ENCODE data around the gene CADM2. TPM values are rescaled to one million over a fixed set of nuclear protein-coding genes. Genes with fewer than 3 reads are reported as not detected.
A peak's percentile ranks its signal among the peaks of the same experiment; 100 is the strongest.
"Not testable (repeated sequence)": the region's sequence is repeated elsewhere in the genome, so short reads cannot be mapped to it uniquely, and the experiment has no call there.

Gene CADM2
- total RNA-seq, result not detected

DNA sequence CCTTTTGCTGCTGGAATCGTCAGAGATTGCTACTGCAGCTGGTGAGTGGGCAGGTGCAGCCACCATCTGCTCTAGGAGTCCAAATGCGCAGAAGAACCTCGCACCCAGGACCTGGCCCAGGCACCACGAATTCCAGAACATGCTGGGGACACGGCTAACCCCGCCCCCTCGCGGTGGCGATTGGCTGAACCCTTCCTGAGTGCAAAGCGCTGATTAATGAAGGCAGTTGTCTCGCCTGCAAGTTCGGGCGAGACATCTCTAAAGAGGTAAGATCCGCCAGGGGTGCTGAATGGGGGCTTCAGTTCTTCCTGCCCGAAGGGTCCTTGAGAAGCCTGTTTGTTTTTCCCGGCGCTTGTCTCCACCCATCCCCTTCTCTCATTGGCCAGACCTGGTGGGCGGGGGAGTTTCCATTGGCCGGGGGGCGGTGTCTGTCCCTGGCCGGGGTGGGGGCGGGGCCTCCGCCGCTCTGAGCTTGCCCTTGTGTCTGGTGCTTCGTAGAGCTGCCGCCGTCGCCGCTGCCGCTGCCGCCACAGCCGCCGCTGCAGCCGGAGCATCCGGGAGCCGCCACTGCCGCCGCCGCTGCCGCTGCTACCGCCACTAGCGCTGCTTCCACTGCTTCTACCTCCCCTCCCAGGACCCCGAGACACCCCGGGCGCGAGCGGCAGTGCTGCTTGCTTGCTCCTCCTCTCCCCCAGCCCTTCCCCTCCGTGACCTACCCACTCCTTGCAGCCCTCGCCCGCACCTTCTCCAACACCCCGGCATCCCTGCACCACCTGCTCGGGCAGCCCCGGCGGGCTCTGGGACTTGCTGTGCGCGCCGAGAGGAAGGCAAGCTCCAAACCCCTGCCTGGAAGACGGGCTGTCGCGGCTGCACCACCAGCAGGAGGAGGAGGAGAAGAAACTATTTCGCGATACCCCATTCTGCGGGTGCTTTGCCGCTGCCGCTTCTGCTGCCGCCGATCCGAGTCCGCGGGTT, at the start of gene CADM2:
Gene CADM2, plus strand, starts transcription at position 495 of the 975 bp plus-strand sequence.
- peak within 1 kb of the TSS; percentile 73 for H3K4me3 Mint-ChIP-seq
- peaks cover 33% of the 10 kb centered on the region for H3K27me3 Mint-ChIP-seq
- H3K27ac Mint-ChIP-seq, result no peak within 1 kb of the TSS
- H3K9me3 Mint-ChIP-seq, result no peaks in the 10 kb centered on the region
- H3K4me1 Mint-ChIP-seq, result peaks cover 11% of the 10 kb centered on the region
- H3K36me3 Mint-ChIP-seq (ENCODE audit: low read depth), result no peaks in the 10 kb centered on the region
- ATAC-seq (replicated peaks), result peak; percentile 95

- H3K36me3 Mint-ChIP-seq (ENCODE audit: low read depth); H3K27me3 Mint-ChIP-seq; H3K4me3 Mint-ChIP-seq; H3K4me1 Mint-ChIP-seq; H3K27ac Mint-ChIP-seq; ATAC-seq (replicated peaks): not testable (repeated sequence)
- H3K9me3 Mint-ChIP-seq, result peaks cover 11% of the 10 kb centered on the region
Measured at GRCh38 chr3:84918592-84918991, 40.2 kb upstream of the CADM2 start.

- no peaks in the 10 kb centered on the region for H3K27me3 Mint-ChIP-seq
- no peaks in the 10 kb centered on the region for H3K36me3 Mint-ChIP-seq (ENCODE audit: low read depth)
- H3K4me1 Mint-ChIP-seq, result no peaks in the 10 kb centered on the region
- H3K9me3 Mint-ChIP-seq, result peaks cover 3% of the 10 kb centered on the region
- H3K27ac Mint-ChIP-seq, result no peak overlapping the region
- no peak for ATAC-seq (replicated peaks)
- H3K4me3 Mint-ChIP-seq, result no peak overlapping the region
Measured at GRCh38 chr3:84922682-84923081, 36.1 kb upstream of the CADM2 start.

GRCh38 chr3:84925571-84925970, 33.2 kb upstream of the CADM2 start:
- no peak for ATAC-seq (replicated peaks)
- Mint-ChIP-seq H3K4me1 (no peaks in the 10 kb centered on the region), H3K36me3 (ENCODE audit: low read depth) (no peaks in the 10 kb centered on the region), H3K4me3 (no peak overlapping the region), H3K9me3 (no peaks in the 10 kb centered on the region), H3K27me3 (no peaks in the 10 kb centered on the region), H3K27ac (no peak overlapping the region)

- no peak for ATAC-seq (replicated peaks)
- H3K4me1 Mint-ChIP-seq, result no peaks in the 10 kb centered on the region
- no peaks in the 10 kb centered on the region for H3K36me3 Mint-ChIP-seq (ENCODE audit: low read depth)
- H3K27me3 Mint-ChIP-seq, result no peaks in the 10 kb centered on the region
- H3K4me3 Mint-ChIP-seq, result no peak overlapping the region
- no peak overlapping the region for H3K27ac Mint-ChIP-seq
- peaks cover 6% of the 10 kb centered on the region for H3K9me3 Mint-ChIP-seq
Measured at GRCh38 chr3:84943379-84943778, 15.4 kb upstream of the CADM2 start.

DNA sequence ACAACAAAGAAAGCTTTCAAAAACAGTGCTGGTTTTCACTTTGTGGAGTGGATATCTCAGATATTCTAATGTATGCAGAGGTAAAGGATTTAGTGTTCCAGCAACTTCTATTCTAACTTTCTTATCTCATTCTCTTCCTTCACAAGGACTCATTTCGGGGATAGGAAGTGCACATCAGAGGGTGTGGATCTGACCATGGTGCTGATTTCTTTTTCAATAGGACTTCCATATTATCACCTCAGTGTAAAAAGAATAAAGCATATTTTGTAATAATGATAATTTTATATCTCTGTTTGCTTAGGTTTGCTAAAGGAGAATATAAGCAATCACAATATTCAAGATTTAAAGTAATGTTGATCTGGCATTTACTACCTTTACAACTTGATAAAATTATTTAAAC, 12.5 kb upstream of the CADM2 start:
- no peak overlapping the region for H3K27ac Mint-ChIP-seq
- no peaks in the 10 kb centered on the region for H3K27me3 Mint-ChIP-seq
- H3K4me1 Mint-ChIP-seq, result no peaks in the 10 kb centered on the region
- H3K9me3 Mint-ChIP-seq, result peaks cover 8% of the 10 kb centered on the region
- no peaks in the 10 kb centered on the region for H3K36me3 Mint-ChIP-seq (ENCODE audit: low read depth)
- H3K4me3 Mint-ChIP-seq, result no peak overlapping the region
- ATAC-seq (replicated peaks), result no peak

GRCh38 chr3:84959470-84960271, 882 bp downstream of the CADM2 start:
- Mint-ChIP-seq H3K4me1 (peaks cover 11% of the 10 kb centered on the region), H3K27me3 (peaks cover 33% of the 10 kb centered on the region), H3K9me3 (no peaks in the 10 kb centered on the region), H3K4me3 (peak overlapping the region; percentile 73), H3K36me3 (ENCODE audit: low read depth) (no peaks in the 10 kb centered on the region), H3K27ac (no peak overlapping the region)
- ATAC-seq (replicated peaks), result no peak

- H3K4me3 Mint-ChIP-seq, result peak overlapping the region; percentile 73
- no peak overlapping the region for H3K27ac Mint-ChIP-seq
- H3K36me3 Mint-ChIP-seq (ENCODE audit: low read depth), result no peaks in the 10 kb centered on the region
- H3K9me3 Mint-ChIP-seq, result no peaks in the 10 kb centered on the region
- H3K27me3 Mint-ChIP-seq, result peaks cover 33% of the 10 kb centered on the region
- no peak for ATAC-seq (replicated peaks)
- H3K4me1 Mint-ChIP-seq, result peaks cover 11% of the 10 kb centered on the region
Measured at GRCh38 chr3:84960581-84960980, 1.8 kb downstream of the CADM2 start.

DNA sequence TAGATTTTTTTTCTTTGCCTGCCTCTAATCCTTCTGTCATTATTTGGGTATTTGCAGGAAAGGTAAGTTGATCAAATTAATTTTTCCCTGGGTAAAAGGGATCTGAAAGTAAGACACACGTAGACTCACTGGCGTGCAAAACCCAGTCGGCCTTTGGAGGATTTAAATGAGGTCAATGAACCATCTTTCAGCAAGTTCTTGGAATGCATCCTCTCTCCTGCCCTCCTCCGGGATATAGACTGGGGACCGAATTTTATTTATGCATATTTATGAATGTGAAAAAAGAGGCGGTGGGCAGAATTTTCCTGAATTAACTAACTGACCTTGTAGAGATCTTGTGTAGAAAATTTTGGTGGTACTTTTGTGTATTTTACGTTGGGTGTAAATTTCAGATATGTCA, 2.2 kb downstream of the CADM2 start:
- no peak for ATAC-seq (replicated peaks)
- Mint-ChIP-seq H3K4me1 (peaks cover 11% of the 10 kb centered on the region), H3K27ac (no peak overlapping the region), H3K4me3 (no peak overlapping the region), H3K9me3 (no peaks in the 10 kb centered on the region), H3K27me3 (peaks cover 33% of the 10 kb centered on the region), H3K36me3 (ENCODE audit: low read depth) (no peaks in the 10 kb centered on the region)

DNA sequence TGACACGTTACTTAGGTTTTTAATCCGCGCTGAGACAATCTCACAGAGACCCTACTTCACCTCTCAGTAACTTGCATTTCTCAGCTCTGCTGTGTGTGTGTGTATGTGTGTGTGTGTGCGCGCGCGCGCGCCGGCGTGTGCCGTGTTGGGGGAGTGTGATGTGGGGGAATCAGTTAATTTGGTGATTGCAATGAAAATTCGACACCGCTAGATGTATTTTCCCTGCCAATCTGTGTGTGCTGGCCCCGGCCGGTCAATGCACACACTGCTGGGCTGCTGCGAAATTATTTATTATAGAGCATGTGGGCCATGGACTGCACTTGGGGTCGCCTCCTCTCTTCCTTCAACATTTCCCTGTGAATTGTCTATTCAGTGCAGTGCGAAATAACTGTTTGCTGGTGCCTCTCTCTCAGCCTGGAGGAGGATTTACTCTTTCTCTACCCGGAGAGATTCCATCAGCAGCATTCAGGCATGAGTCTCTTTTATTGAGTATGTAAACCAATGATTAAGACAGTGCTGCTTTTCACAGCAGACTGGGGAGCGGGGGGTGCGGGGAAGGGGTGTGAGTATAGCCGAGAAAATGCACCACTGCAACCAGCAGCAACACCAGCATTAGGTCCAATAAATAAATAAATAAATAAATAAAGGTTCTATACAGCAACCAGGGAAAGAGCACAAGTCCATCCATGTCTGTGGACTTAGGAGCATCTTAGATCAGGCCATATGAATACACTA, 2.9 kb downstream of the CADM2 start:
- Mint-ChIP-seq H3K36me3 (ENCODE audit: low read depth) (no peaks in the 10 kb centered on the region), H3K4me3 (no peak overlapping the region), H3K27ac (no peak overlapping the region), H3K27me3 (peaks cover 33% of the 10 kb centered on the region), H3K9me3 (no peaks in the 10 kb centered on the region), H3K4me1 (peaks cover 11% of the 10 kb centered on the region)
- no peak for ATAC-seq (replicated peaks)

GRCh38 chr3:84962415-84962814, 3.6 kb downstream of the CADM2 start:
- Mint-ChIP-seq H3K9me3 (no peaks in the 10 kb centered on the region), H3K27me3 (peaks cover 33% of the 10 kb centered on the region)
- ATAC-seq (replicated peaks), result no peak

DNA sequence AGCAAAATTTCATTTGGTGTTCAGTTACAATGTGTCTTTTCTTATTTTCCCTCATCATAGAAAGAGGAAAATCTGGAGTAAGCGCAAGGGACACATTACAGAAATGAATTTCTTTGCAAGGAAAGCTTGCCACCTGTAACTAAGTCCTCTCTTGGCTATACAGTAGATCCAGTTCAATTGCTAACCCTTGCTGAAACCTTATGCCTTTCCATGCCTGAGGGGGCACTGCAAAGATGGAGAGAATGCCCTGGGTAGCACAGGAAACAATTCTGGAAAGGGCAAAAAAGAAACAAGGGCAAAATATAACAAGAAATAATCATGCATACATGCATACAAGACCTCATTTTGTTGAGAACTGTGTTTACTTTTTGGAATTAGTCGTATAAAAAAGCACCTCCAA, 4.3 kb downstream of the CADM2 start:
- no peak for ATAC-seq (replicated peaks)
- Mint-ChIP-seq H3K36me3 (ENCODE audit: low read depth) (no peaks in the 10 kb centered on the region), H3K4me3 (no peak overlapping the region), H3K27me3 (peaks cover 33% of the 10 kb centered on the region), H3K27ac (no peak overlapping the region), H3K4me1 (peaks cover 11% of the 10 kb centered on the region), H3K9me3 (no peaks in the 10 kb centered on the region)

More at GRCh38 chr3:84962415-84962814, 3.6 kb downstream of the CADM2 start:
- Mint-ChIP-seq H3K4me1 (peaks cover 11% of the 10 kb centered on the region), H3K36me3 (ENCODE audit: low read depth) (no peaks in the 10 kb centered on the region), H3K4me3 (no peak overlapping the region), H3K27ac (no peak overlapping the region)

DNA sequence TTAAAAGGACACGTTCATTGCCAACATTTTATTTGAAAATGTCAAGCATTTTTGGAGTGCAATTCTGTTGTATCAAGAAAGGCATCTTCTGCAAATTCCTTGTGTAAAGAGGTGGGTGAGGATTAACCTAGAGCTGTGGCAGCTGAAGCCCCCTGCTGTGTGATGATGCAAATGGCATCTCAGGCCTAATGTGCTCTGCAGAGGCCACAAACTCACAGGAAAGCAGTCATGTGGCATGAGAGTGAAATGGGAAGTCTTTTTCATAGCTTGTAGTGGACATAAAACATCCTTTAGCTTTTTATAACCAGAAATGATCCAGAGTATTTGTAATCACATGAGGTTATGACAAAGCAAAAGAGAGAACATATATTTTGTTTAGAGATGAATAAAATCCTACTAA, 6.4 kb downstream of the CADM2 start:
- no peak for ATAC-seq (replicated peaks)
- Mint-ChIP-seq H3K27ac (no peak overlapping the region), H3K27me3 (peaks cover 22% of the 10 kb centered on the region), H3K4me3 (no peak overlapping the region), H3K36me3 (ENCODE audit: low read depth) (no peaks in the 10 kb centered on the region), H3K4me1 (peaks cover 5% of the 10 kb centered on the region), H3K9me3 (no peaks in the 10 kb centered on the region)

Data from activated T-helper 17 cell treated with anti-CD3 and anti-CD28 coated beads, Interleukin-2, amount 50 U/mL, for 72 hours (primary cell).